Mesangial cell (primary cell): ENCODE measurements around the gene GUCY1A2. TPM values are rescaled to one million over a fixed set of nuclear protein-coding genes. Genes with fewer than 3 reads are reported as not detected.

Experiments used
- total RNA-seq: library from RNA; depleted of rRNA; stranded (reverse); fragments of >200 nt; gene quantifications from 2 replicates; pipeline ENCODE4 v1.2.3, GENCODE V29; 2015

Gene GUCY1A2
- 0.16 and 7.4 TPM in 2 replicates for total RNA-seq

DNA sequence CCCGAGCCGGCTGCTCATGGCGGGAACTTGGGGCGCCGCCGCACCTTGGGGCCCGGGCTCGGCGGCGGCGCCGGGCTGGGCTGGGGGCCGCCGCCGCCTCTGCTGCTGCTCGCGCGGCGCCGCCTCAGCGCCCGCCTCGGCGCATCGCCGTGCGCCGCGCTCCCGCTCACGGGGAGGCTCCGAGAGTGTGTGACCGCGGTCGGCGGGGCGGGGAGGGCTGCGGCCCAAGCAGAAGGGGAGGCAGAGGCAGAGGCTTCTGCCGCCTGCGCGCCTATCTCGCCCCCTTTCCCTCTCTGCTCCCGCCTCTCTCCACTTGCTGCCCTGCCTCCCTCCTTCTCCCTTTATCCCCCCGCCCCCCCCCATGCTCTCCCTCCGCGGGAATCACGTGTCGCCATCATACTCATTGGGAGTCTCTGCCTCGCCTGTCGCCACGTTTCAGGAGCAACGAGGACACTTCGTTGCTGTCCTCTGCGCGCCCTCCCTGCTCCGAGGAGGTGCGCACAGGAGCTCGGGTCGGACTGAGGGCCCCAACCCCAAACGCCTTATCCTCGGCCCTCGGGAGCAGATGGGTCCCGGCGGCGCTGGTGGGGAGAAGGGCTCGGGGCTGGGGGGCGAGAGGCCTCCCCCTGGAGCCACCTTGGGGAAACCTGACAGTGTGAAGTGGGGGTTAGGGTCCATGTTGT is at the start of gene GUCY1A2:
GUCY1A2 (minus strand) TSS at position 258 of the 683 bp plus-strand sequence. CDS start 421 bp downstream, outside the sequence.

